Measurements from ENCODE around the gene SP140L.
"Not testable (repeated sequence)": the region's sequence is repeated elsewhere in the genome, so short reads cannot be mapped to it uniquely, and the experiment has no call there.

SP140L gene

GRCh38 chr2:230326453-230327417 is at the start of gene SP140L:
SP140L (plus strand) TSS chr2:230327193; CDS start chr2:230327270, 77 bp downstream.
- DNase-seq: peak; percentile 74

GRCh38 chr2:230282936-230283335 is 44.1 kb upstream of the SP140L start:
- DNase-seq: no peak

DNA sequence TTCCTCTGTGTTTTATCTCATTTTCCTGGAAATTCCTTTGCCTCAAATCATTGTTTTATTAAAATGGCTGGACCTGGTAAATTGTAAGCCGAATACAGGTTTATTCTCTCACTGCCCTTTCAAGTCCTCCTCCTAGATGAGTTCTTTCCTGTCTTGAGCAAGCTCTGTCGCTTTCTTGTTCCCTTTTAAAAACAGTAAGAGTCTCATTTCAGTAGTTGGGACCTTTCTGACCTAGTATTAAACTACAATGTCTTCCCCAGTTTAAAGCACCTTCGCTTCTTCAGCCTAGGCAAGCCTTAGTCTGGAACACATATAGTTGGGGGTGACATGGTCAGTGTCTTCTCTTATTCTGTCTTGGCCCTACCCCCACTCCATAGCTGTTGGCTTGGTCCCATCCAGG is 40.9 kb upstream of the SP140L start:
- no peak for DNase-seq

- not testable (repeated sequence) for DNase-seq
Observed at GRCh38 chr2:230289311-230289710, 37.7 kb upstream of the SP140L start.

DNA sequence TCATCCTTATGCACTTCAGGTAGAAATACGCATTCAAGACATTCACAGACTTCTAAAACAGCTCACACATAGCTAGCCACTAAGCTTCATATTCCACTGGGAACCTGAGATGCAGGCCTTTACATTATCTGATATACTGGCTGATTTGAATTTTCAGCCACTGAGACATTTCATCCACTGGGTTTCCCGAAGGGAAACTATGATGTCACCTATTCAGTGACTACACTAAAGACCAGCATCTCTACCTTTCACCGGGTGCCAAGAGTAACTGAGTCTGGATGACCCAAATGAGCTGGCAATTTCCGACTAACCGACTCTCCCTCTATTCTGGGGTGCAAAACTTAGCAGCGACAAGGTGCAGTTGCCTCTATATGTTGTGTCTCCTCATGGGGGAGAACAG is 31.8 kb upstream of the SP140L start:
- no peak for DNase-seq

DNA sequence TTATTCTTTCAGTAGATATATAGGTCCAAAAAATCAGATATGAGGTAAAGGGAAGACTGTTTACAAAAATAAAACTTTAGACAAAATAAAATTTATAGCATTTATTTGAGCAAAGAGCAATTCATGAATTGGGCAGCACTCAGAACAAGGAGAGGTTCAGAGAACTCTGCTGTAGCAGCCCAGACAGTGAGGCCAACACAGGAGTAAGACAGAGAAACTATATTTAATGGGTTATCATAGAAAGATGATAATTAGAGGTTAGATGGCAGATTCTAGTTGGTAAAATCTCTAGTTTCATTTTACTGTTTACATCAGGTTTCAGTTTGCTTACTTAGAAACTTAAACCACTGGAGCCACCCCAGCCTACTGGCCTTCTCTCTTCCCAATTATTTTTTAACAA is 30.1 kb upstream of the SP140L start:
- DNase-seq: no peak

DNA sequence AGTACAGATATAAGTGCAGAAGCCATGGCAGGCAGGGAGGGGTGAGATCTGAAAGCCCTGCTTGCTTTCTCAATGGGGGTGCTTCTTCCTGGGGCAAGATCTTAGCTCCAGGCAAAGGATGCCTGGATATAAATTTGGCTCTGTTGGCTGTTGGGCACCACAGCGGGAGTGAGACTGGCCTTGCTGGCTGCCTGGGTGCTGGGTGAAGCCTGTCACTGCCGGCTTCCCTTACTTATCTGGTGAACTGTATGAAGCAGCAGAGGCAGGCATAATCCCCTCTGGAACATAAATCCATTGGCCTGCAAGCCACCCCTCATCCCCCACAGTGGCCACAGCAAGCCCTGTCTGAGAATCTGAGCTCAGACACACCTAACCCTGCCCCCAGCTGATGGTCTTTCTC is 27.4 kb upstream of the SP140L start:
- no peak for DNase-seq

DNA sequence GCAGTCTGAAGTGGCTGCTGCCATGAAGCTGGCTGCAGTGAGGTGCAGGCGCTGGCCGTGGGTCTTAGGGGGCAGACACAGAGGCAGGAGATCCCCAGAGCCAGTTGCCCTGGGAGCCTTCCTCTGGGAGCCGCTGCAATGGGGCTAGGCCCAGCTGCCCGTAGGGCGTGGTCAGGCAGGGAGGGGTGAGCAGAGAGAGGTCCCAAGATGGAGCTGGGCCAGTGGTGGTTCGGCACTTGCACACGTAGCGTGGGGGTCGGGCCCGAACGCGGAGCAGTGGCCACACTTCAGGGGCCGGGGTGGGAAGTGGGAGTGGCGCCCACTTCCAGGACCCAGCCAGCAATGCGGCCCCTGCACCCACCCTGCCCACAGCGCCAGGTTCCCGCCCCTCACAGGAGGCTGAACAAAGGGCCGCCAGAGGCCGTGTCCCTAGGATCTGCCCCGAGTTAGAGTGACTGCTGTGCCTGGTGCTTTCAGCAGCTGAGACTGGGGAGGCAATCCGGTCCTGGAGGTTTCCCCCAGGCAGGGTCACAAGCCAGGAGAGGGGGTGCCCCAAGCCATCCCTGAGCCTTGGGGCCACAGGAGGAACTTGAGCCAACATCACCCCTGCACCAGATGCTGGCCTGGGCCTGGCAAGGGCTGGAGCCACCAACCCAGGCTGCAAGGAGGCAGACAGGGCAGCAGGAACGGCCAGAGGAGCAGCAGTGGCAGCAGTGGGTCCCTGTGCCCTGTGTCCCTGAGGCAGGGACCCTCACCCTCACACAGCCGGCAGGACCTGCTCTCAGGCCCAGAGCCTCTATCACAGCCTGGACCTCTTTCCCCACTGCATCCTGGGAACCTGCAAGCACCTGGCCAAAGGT is 21.3 kb upstream of the SP140L start:
- no peak for DNase-seq

- DNase-seq: no peak
Observed at GRCh38 chr2:230306474-230306873, 20.5 kb upstream of the SP140L start.

DNA sequence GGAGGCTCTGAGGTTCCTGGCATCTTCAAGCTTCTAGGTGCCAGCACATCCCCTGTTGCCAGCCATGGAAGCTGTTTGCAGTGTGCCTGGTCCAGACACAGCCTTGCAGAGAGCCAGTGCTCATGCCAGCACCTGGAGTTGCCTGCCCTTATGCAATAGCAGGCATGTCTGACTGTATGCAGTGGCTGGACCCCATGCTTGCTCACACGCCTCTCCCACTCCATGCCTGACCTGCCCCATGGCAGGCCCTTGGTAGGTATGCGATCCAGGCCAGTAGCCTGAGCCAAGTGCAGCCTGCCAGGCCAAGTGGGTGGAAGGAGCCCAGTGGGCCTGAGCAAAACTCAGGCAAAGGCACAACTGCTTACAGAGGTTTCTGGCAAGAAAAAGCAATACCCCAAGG is 19.5 kb upstream of the SP140L start:
- no peak for DNase-seq

DNA sequence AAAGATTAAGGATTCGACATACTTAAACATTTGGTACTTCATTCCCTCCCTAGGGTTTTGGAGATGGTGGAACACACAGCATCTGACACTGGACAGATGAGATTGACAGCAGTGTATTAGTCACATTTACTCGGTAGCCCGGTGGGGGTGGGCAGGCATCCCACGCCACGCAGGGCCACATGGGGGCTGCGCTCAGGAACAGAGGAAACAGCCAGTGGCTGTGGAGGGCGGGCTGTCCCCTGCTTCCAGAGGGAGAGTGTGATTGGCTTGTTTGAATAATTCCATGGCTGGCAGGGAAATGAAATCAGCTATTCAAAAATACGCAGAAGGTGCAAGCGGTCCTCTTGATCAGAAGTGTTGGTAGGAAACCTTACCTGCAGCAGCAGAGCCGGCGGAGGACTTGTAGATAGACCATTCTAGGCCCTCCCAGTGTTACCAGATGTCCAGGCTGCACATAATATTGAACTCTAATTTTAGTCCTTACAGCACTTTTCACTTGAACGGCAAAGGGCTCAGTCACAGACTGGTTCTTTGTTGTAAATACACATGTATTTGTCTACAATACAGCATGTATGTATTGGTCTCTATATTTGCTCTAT is 18.5 kb upstream of the SP140L start:
- no peak for DNase-seq

GRCh38 chr2:230310792-230311191 is 16.2 kb upstream of the SP140L start:
- DNase-seq: not testable (repeated sequence)

DNA sequence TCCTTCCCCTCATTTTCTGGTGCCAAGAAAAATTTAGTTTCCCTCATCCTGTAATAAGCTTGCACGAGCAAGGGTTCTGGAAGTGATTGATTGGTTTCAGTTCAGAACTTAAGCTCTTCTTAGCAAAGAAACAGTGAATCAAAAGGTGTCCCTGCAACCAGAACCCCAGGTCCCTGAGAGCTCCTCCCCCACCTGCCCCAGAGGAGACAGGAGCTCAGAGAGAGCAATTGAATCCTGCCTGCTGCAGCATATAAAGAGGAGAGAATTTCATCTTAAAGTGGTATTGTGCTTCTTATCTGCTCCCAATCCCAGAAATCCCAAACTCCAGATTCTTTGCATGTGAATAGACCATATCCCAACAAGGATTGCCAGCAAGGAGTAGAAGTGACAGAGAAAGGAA is 15.4 kb upstream of the SP140L start:
- not testable (repeated sequence) for DNase-seq

- DNase-seq: no peak
Observed at GRCh38 chr2:230312638-230313037, 14.4 kb upstream of the SP140L start.

DNA sequence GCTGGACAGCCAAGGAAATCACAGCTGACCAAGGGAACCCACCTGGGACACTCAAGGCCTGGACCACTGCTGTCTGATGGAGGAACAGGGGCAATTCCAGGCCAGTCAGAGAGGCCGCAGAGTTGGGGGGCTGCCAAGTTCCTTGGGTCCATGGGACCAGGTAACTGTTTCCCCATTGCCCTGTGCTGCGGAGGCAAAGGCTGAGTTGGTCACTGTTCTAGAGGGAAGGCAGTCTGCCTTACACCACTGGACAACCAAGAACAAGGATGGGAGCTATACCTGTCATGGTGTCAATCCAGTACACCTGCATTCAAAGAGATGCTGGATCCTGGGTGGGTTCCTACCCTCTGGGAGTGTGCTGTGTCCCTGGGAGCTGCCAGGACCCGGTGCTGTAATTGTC is 9.6 kb upstream of the SP140L start:
- no peak for DNase-seq

- DNase-seq: no peak
Observed at GRCh38 chr2:230318190-230319121, 8.5 kb upstream of the SP140L start.

DNA sequence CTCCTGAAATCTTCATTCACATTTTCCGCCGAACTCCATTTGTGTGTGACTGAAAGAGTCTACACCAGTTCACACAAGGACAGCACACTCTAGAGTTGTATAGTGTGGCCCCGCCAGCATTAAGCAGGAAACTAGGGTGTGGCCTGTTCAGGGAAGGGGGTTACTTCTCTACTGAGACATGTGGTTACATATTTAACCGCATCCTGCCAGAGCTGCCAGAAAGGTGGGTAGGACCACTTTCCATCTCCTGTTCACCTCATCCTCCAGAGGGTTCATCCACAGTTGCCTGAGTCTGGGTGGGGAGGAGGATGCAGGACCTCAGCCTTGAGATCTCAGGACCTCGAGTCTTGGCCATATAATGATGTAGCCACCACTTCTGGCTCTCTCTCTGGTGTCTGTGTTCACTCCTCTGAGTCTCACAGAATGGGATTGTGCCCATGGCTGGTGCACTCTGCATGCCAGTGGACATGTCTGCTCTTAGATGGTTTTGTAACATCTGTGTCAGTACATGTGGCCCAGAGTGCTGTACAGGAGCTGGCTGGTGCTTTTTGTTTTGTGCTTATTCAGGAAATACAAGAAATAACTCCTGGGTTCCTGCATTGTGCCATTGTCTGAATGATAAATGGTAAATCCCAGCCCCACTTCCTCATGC is 7.7 kb upstream of the SP140L start:
- peak; percentile 42 for DNase-seq

GRCh38 chr2:230321031-230321430 is 6.0 kb upstream of the SP140L start:
- DNase-seq: no peak

GRCh38 chr2:230322561-230323384 is 4.2 kb upstream of the SP140L start:
- no peak for DNase-seq

- no peak for DNase-seq
Observed at GRCh38 chr2:230323385-230324106, 3.4 kb upstream of the SP140L start.
